DND-41 (cell line): ENCODE measurements around the gene C18orf63.

Experiments
- EZH2 ChIP-seq: IDR thresholded peaks from 3 replicates; pipeline ENCODE4 v1.6.1; 2012; ENCODE audit warnings: borderline replicate concordance, low read depth, mild to moderate bottlenecking, moderate library complexity, low read length, inconsistent platforms; ENCODE audit not compliant: severe bottlenecking
- TF ChIP-seq, protein P1 (sequence below): IDR thresholded peaks from 2 replicates; pipeline ENCODE4 v1.5.1; 2012; ENCODE audit warnings: borderline replicate concordance, low read length, moderate library complexity, mild to moderate bottlenecking; ENCODE audit not compliant: poor library complexity, severe bottlenecking; ENCODE audit errors: extremely low read depth

DNA sequence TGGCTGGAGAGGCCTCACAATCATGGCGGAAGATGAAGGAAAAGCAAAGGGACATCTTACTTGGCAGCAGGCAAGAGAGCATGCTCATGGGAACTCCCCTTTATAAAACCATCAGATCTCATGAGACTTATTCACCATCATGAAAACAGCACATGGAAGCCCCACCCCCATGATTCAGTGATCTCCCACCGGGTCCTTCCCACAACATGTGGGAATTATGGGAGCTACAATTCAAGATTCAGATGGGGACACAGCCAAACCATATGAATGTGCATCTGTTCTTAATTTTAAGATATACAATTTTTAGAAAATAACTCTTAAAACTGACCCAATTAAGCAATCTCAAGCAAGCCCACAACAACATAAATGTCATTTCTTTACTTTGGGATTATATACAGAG, 12.6 kb downstream of the C18orf63 start:
- TF ChIP-seq, protein P1, sequence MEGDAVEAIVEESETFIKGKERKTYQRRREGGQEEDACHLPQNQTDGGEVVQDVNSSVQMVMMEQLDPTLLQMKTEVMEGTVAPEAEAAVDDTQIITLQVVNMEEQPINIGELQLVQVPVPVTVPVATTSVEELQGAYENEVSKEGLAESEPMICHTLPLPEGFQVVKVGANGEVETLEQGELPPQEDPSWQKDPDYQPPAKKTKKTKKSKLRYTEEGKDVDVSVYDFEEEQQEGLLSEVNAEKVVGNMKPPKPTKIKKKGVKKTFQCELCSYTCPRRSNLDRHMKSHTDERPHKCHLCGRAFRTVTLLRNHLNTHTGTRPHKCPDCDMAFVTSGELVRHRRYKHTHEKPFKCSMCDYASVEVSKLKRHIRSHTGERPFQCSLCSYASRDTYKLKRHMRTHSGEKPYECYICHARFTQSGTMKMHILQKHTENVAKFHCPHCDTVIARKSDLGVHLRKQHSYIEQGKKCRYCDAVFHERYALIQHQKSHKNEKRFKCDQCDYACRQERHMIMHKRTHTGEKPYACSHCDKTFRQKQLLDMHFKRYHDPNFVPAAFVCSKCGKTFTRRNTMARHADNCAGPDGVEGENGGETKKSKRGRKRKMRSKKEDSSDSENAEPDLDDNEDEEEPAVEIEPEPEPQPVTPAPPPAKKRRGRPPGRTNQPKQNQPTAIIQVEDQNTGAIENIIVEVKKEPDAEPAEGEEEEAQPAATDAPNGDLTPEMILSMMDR = no peak
- TF ChIP-seq EZH2 = no peak
